A172 (cell line): ENCODE measurements around the gene MMEL1. TPM values are rescaled to one million over a fixed set of nuclear protein-coding genes. Genes with fewer than 3 reads are reported as not detected.
"Not testable (repeated sequence)": the region's sequence is repeated elsewhere in the genome, so short reads cannot be mapped to it uniquely, and the experiment has no call there.

ENCODE experiments used
- DNase-seq: peaks from one replicate; pipeline ENCODE4 v3.0.0-alpha.2; 2015; ENCODE audit warnings: low spot score
- total RNA-seq: library from RNA; depleted of rRNA; stranded (reverse); fragments of >200 nt; shearing (Covaris generic); gene quantifications from 2 replicates; pipeline ENCODE4 v1.2.3, GENCODE V29; 2014

Gene MMEL1
- total RNA-seq, 1 experiment from 2014 or later, result not detected

DNA sequence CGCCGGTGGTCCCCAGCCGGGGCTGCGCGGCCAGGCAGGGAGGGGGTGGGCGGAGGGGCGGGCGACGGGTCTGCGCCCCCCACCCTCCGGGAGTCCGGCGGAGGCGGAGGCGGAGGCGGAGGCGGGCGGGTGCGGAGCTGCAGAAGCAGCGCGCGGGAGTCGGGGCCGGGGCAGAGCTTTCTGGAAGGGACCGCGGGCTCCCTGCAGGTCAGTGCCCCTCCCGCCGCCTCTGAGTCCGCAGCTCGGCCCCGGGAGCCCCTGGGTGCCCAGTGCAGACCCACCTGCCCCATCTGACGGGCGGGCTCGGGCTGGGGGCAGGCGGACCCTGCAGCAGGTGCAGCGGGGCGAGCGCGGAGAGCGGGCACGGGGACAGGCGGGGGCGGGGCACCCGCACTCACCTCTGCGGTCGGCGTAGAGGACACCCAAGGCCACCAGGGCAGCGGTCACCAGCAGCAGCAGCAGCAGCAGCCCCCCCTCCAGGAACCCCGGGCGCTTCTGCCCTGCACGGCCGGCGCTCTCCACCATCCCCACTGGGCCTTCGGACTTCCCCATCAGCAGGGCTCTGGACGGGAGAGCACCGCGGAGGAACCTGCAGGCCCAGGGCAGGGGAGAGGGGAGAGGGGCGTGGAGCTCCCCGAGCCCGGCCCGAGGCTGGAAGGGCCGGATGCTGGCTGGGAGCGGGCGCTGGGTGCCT is 3.7 kb downstream of the MMEL1 start:
- no peak for DNase-seq

DNA sequence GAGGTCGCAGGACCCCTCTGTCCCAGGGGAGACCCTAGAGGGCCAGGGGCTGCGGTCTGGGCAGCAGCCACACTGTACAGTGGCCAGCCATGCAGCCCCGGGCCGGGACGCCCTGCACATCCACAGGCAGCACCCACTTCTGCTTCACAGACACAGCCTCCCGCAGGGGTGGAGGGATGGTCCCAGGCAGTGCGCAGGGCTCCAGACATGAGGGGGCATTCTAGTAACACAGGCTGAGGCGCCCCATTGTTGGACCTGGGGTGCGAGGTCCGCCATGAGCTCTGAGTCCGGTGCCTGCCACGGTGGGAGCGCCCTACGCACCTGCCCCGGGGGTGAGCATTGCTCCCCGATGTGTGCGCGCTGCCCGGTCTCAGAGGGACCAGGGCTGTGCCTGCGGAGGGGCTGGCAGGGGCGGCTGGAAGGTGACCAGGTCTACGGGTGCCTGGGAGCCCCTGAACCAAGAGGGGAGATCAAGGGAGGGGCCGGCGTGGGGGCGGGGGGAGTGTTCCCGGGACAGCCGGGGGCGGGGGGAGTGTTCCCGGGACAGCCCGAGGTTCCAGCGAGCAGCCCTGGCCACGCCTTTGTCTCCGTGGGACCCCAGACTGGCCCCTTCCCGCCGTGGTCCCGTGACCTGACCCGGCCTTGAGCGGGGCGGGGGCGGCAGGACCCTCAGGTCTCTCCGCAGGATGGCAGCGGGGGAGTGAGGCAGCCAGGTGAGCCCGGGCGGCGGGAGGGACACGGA is 4.5 kb downstream of the MMEL1 start:
- no peak for DNase-seq

DNA sequence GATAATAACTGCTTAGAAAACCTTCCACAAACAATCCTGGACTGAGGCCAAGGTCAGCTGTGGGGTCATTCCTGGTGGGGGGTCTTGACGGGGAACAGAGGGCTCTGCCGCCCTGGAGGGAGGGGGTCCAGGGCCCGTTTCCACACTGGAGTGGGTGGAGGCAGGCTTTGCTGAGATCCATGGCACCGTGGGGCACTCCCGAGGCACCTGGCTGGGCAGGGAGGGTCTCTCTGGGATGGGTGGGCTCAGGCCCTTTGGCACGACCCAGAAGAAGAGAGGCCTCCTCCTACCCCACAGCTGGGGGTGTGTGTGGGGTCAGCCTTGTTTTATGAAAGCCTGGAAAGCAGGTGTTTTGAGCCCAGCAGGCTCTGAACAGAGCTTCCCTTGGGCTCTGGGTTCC is 5.1 kb downstream of the MMEL1 start:
- DNase-seq, result no peak

DNA sequence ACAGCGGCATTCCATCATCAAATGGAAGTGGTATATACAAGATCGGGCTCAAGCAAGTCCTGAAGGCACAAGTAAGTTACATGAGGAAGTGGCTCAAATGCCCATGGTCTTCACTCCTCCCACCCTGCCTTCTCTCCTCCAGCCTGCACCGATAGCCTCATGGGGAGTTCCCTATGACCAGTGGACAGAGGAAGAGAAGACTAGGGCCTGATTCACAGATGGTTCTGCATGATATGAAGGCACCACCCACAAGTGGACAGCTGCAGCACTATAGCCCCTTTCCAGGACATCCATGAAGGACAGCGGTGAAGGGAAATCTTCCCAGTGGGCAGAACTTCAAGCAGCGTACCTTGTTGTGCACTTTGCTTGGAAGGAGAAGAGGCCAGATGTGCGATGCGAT is 7.1 kb downstream of the MMEL1 start:
- DNase-seq, result not testable (repeated sequence)

DNA sequence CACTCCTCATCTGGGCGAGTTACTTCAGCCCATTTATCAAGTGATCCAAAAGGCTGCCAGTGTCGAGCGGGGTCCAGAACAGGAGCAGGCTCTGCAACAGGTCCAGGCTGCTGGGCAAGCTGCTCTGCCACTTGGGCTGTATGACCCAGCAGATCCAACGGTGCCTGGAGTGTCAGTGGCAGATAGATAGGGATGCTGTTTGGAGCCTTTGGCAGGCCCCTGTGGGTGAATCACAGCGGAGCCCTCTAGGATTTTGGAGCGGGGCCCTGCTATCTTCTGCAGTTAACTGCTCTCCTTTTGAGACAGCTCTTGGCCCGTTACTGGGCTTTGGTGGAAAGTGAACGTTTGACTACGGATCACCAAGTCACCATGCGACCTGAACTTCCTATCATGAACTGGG is 7.5 kb downstream of the MMEL1 start:
- no peak for DNase-seq

- DNase-seq, result no peak
Measured at GRCh38 chr1:2624735-2625300, 8.0 kb downstream of the MMEL1 start.

GRCh38 chr1:2623571-2624337 is 9.1 kb downstream of the MMEL1 start:
- no peak for DNase-seq

DNA sequence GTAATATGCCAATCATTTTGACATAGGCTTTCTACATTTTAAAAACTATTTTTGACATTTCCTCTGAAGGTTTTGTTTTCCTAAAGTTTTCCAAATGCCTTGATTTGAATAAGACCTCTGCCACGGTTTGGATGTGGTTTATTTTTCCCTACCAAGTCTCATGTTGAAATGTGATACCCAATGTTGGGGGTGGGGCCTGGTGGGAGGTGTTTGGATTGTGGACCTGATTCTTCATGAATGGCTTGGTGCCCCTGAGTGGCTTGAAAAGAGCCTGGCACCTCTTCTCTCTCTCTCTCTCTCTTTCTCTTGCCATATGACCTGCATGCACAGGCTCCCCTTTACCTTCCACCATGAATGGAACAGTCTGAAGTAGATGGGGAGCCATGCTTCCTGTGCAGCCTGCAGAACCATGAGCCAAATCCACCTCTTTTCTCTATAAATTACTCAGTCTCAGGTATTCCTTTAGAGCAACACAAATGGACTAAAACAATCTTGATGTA is 14.8 kb downstream of the MMEL1 start:
- DNase-seq, result no peak

GRCh38 chr1:2614145-2614544 is 18.7 kb downstream of the MMEL1 start:
- no peak for DNase-seq

GRCh38 chr1:2612591-2613365 is 20.0 kb downstream of the MMEL1 start:
- no peak for DNase-seq

- no peak for DNase-seq
Measured at GRCh38 chr1:2611621-2612437, 21.0 kb downstream of the MMEL1 start.

DNA sequence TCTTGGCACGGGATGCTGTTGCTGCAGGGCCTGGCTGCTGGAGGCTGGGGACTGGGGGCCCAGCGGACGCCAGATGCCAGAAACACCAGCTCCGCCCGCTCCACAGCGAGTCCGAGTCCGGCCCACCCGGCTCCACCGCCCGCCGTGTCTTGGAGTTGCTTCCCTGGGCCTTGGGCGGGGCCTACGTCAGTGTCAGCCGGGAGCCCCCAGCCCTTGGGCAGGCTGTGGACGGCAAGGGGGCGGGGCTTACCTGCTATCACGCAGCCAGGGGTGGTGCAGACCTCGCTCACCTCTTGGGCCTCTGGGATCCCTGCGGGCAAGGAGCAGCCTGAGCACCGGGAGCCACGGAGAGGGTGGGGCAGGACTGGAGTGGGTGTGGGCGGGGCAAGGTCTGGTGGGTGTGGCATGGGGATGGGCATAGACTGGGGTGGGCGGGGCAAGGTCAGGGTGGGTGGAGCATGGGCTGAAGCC is 21.8 kb downstream of the MMEL1 start:
- DNase-seq, result no peak

DNA sequence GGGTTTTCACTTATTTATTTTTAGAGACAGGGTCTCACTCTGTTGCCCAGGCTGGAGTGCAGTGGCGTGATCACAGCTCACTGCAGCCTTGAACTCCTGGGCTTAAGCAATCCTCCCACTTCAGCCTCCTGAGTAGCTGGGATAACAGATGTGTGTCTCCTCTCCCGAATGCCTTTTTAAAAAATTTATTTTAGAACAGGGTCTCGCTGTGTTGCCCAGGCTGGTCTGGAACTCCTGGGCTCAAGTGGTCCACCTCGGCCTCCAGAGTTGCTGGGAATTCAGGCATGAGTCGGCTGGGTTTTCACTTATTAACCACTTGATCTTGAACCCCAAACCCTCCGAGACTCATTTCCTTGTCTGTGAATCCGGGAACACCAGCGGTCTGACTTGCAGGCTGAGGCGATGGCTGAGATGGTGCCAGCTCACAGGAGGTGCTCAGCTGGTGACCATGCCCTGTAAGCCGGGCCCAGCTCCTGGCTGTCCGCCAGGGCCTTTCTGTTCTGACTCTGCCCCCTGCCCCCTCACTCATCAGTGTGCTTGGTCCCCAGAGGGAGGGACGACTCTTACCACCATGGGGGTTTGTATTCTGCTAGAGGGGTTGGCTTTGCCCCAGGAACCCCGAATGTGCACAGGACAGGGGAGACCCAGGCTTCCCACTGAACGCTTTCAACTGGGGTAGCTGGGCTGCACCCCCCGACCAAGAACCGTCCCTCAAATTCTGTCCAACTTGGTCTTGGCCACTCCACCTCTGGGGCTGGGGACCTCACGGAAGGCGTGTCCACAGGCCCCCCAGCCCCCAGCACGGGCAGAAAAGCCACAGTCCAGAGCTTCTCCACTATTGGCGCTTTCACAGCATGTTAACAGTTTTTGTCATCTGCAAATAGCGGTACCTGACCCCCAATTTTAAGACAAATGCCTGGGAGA is 22.5 kb downstream of the MMEL1 start:
- no peak for DNase-seq

DNA sequence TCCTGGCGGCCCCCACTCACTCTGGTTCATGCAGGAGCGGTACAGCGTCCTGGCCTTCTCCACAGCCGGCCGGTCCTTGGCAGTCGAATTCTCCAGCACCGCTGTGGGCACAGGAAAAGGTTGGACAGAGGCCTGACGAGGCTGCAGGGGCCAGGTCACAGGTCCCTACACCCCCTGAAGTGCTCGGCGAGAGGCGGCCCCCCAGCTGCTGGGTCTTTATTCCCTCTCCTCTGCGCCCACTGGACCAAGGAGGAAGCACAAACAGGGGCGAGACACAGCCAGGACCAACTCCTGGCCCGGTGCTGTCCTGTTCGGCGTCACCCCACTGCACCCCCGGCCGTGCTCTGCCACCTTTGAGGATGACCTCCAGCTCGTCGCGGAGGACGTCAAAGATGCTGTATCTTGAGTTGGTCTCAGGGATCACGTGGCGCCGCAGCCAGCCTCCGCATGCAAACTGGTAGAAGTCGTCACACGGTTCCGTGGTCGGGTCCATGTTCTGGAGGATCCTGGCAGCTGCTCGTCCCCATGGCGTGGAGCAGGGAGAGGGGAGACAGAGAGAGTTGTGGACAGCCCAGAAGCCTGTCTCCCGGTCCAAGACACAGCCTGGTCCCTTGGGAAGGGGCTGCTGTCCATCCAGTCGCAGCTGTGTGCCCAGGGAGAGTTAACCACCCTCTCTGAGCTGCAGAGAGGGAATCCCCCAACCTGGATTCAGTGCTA is 23.3 kb downstream of the MMEL1 start:
- DNase-seq, result no peak

DNA sequence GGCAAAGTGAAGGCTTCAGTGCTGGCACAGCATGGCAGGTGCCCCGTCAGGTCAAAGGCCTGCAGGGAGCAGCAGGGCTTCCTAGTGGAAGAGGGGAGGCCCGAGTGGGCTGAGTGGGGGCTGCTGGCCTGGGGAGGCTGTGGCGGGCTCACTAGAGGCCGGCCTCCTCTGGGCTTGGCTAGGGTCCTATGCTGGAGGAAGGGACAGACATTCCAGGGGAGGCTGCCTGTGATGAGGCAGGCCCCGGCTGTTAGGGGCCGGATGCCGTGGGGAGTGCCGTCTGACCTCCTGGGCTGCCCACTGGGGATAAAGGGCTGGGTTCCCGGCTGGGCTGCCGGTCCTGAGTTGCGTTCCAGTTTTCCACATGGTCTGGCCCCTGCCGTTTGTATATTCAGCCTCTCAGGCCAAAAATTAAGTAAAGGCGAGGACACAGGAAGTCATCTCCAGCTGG is 25.1 kb downstream of the MMEL1 start:
- no peak for DNase-seq

- DNase-seq, result no peak
Measured at GRCh38 chr1:2606881-2607621, 25.8 kb downstream of the MMEL1 start.

- DNase-seq, result no peak
Measured at GRCh38 chr1:2606396-2606880, 26.4 kb downstream of the MMEL1 start.
